Fibroblast of villous mesenchyme (primary cell): ENCODE results near the gene RAB18. TPM values are rescaled to one million over a fixed set of nuclear protein-coding genes. Genes with fewer than 3 reads are reported as not detected.
A peak's percentile ranks its signal among the peaks of the same experiment; 100 is the strongest.

Source experiments
- DNase-seq: peaks from one replicate; pipeline ENCODE4 v3.0.0-alpha.2; 2010; ENCODE audit warnings: low read depth
- H3K4me3 ChIP-seq: 2 replicates; pipeline ENCODE4 v1.5.1; 2011; ENCODE audit warnings: low read depth, mild to moderate bottlenecking, low read length
- total RNA-seq: library from RNA; depleted of rRNA; stranded (reverse); fragments of >200 nt; gene quantifications from 2 replicates; pipeline ENCODE4 v1.2.3, GENCODE V29; 2012
- TF ChIP-seq, protein P1 (sequence below): IDR thresholded peaks from 2 replicates; pipeline ENCODE4 v1.5.1; 2012; ENCODE audit warnings: low read depth, mild to moderate bottlenecking, low read length; ENCODE audit not compliant: insufficient read depth

The RAB18 gene
- total RNA-seq: 44.1 and 61.7 TPM in 2 replicates

- peak within 1 kb of the TSS; percentile 95 for H3K4me3 ChIP-seq
- TF ChIP-seq, protein P1, sequence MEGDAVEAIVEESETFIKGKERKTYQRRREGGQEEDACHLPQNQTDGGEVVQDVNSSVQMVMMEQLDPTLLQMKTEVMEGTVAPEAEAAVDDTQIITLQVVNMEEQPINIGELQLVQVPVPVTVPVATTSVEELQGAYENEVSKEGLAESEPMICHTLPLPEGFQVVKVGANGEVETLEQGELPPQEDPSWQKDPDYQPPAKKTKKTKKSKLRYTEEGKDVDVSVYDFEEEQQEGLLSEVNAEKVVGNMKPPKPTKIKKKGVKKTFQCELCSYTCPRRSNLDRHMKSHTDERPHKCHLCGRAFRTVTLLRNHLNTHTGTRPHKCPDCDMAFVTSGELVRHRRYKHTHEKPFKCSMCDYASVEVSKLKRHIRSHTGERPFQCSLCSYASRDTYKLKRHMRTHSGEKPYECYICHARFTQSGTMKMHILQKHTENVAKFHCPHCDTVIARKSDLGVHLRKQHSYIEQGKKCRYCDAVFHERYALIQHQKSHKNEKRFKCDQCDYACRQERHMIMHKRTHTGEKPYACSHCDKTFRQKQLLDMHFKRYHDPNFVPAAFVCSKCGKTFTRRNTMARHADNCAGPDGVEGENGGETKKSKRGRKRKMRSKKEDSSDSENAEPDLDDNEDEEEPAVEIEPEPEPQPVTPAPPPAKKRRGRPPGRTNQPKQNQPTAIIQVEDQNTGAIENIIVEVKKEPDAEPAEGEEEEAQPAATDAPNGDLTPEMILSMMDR: no peak
- DNase-seq: peak; percentile 99
Measured at GRCh38 chr10:27504007-27504807, at the start of gene RAB18. Gene RAB18 (plus strand): TSS chr10:27504304. CDS start chr10:27504370, 66 bp downstream.

DNA sequence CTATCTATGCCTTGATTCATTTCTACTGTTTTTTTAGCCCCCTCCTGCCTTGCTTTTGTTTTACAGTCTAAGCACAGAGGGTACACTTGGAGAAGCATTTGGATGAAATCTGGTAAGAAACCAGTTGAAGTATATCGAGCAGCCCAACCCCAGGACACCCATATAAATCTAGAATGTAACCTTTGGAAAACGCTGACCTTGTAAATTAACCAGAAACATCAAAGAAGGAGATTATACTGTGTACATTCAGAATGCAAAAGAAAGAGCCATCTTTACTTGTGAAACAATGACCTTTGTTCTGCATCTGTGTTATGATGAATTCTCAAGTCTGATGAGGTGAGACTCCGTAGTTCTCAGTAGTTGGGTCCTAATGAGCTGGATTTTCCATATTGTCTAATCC lies 49.3 kb upstream of the RAB18 start:
- TF ChIP-seq, protein P1: no peak
- DNase-seq: no peak
- no peak overlapping the region for H3K4me3 ChIP-seq

DNA sequence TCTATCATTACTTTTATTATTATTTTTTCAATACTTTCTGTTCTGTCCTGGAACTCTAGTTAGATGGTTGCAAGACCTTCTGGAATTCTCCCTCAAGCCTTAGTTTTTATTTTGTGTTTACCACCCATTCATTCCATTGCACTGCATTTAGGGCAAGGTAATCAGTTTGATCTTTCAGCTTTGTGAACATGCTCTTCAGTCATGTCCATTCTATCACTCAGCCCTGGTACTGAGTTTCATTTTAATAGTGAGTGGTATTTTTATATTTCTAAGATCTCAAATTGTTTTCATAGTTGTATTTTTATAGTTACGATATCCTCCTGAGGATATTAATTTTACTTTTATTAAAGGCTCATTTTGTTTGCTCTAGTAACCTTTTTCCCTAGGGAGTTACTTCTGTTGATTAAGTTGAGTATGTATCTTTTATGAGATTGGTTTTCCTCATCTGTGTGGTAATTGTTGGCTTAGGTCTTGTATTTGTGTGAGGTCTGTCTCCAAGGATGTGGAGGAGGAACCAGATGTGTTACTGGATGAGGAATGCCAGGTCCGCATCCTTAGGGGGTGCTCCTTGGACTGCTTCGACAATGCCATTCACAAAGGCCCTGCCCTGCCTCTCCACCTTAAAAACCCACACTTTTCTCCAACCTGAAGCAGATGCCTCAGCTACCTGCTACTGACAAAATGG lies 46.7 kb upstream of the RAB18 start:
- H3K4me3 ChIP-seq: no peak overlapping the region
- TF ChIP-seq, protein P1: no peak
- no peak for DNase-seq

GRCh38 chr10:27457966-27458365 lies 46.1 kb upstream of the RAB18 start:
- TF ChIP-seq, protein P1: no peak
- no peak for DNase-seq
- no peak overlapping the region for H3K4me3 ChIP-seq

GRCh38 chr10:27461312-27461711 lies 42.8 kb upstream of the RAB18 start:
- no peak for DNase-seq
- TF ChIP-seq, protein P1: no peak
- H3K4me3 ChIP-seq: no peak overlapping the region

DNA sequence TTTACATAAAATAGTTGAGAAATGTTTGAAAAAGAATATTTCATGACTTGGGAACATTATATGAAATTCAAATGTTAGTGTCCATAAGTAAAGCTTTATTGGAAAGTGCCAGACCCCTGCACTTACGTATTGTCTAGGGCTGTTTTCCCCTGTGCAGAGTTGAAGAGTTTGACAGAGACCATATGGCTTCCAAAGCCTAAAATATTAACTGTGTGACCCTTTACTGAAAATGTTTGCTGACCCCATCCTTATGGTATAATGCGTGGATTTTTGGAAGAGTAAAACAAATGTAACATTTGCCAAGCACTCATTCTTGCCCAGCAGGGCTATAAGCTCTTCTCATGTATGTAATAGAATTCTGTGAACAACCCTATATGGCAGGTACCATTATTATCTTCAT lies 40.1 kb upstream of the RAB18 start:
- H3K4me3 ChIP-seq: no peak overlapping the region
- TF ChIP-seq, protein P1: no peak
- DNase-seq: no peak
